ENCODE results near the gene CFAP45. TPM values are rescaled to one million over a fixed set of nuclear protein-coding genes. Genes with fewer than 3 reads are reported as not detected.

The CFAP45 gene
- total and polyA plus RNA-seq, 12 donors: 0.17 to 1.5 (median 0.56) TPM

GRCh38 chr1:159945483-159946241, 45.7 kb upstream of the CFAP45 start, which contains the start of gene IGSF9:
TSS of gene IGSF9 (minus strand) at chr1:159945613. CDS start at chr1:159943454, 2,159 bp downstream.
- intact Hi-C loops (cut with DNase I): loop anchor here in 7 of 10 donors (1.0 to 5.0 kb wide), 3 partner anchors 143 to 148 kb away; partner anchors contain the start of gene FCRL6 (in 2 of the 7)
- no peaks in the 10 kb centered on the region for H3K9me3 ChIP-seq
- peak; percentile 93 to 98 (median 96) for ATAC-seq
- H3K4me1 ChIP-seq: peaks cover 0 to 15% (median 12%) of the 10 kb centered on the region in 9 donors
- H3K27ac ChIP-seq: no peak within 1 kb of the TSS
- H3K36me3 ChIP-seq: no peaks in the 10 kb centered on the region
- peak within 1 kb of the TSS in 9 of 10 donors; percentile 35 to 53 (median 43) for H3K4me3 ChIP-seq
- DNase-seq: peak; percentile 85 to 88
- peak; percentile 42 to 90 (median 73) for TF ChIP-seq CTCF (IDR thresholded peaks at IDR 0.05)
- peaks cover 0 to 30% (median 18%) of the 10 kb centered on the region in 7 donors for H3K27me3 ChIP-seq
- 1% methylated on average over 58 of the region's 58 CpGs for WGBS, 2 donors

GRCh38 chr1:159944623-159945455, 44.9 kb upstream of the CFAP45 start:
- Histone ChIP-seq H3K27ac (no peak overlapping the region), H3K27me3 (peaks cover 0 to 30% (median 18%) of the 10 kb centered on the region in 7 donors), H3K9me3 (no peaks in the 10 kb centered on the region), H3K36me3 (no peaks in the 10 kb centered on the region), H3K4me3 (peak overlapping the region in 9 of 10 donors; percentile 35 to 53 (median 43)), H3K4me1 (peaks cover 0 to 15% (median 12%) of the 10 kb centered on the region in 9 donors)
- ATAC-seq (no peak), DNase-seq (no peak)
- no peak for TF ChIP-seq CTCF (IDR thresholded peaks at IDR 0.05)
- WGBS, 2 donors: 30 to 35% methylated on average over 11 of the region's 11 CpGs
- intact Hi-C loops (cut with DNase I): loop anchor here in 7 of 10 donors (1.0 to 5.0 kb wide), 3 partner anchors 143 to 148 kb away; partner anchors contain the start of gene FCRL6 (in 2 of the 7)

GRCh38 chr1:159943908-159944622, 44.1 kb upstream of the CFAP45 start:
- Histone ChIP-seq H3K4me1 (peaks cover 0 to 15% (median 12%) of the 10 kb centered on the region in 9 donors), H3K27ac (no peak overlapping the region), H3K36me3 (no peaks in the 10 kb centered on the region), H3K9me3 (no peaks in the 10 kb centered on the region), H3K4me3 (no peak overlapping the region), H3K27me3 (peaks cover 0 to 30% (median 18%) of the 10 kb centered on the region in 7 donors)
- DNase-seq: no peak
- intact Hi-C loops (cut with DNase I): no loop called here
- TF ChIP-seq CTCF (IDR thresholded peaks at IDR 0.05): no peak
- 87% methylated on average over 9 of the region's 9 CpGs for WGBS, 2 donors
- ATAC-seq: no peak

Data from heart right ventricle (tissue), 16 donors.